Right lobe of liver (tissue), 6 donors: ENCODE measurements around the gene HAX1. TPM values are rescaled to one million over a fixed set of nuclear protein-coding genes. Genes with fewer than 3 reads are reported as not detected.
"Not testable (repeated sequence)": the region's sequence is repeated elsewhere in the genome, so short reads cannot be mapped to it uniquely, and the experiment has no call there.

Experiments
- ATAC-seq, 4 donors: fragments of 200-7000 bp; cut with Tn5 transposase; one replicate each; pipeline ENCODE4 v1.9.1; 2020; ENCODE audit warnings: mild to moderate bottlenecking in 4 of 4, moderate library complexity in 4 of 4
- DNase-seq, 3 donors: peaks; one replicate each; pipeline ENCODE4 v3.0.0-alpha.2; 2020
- H3K27ac ChIP-seq, 3 donors: fragments of 200-600 bp; one replicate each; pipeline ENCODE4 v1.8.0; 2022
- H3K27me3 ChIP-seq, 2 donors: fragments of 200-600 bp; one replicate each; pipeline ENCODE4 v1.8.0; 2022
- H3K36me3 ChIP-seq, 4 donors: fragments of 200-600 bp; sonication (generic) in 1 of 4; one replicate each; pipeline versions ENCODE4 v1.5.1 to v1.8.0; 2017 to 2022; ENCODE audit warnings: control low read depth in 1 of 4
- H3K4me1 ChIP-seq, 4 donors: fragments of 200-600 bp; sonication (generic) in 1 of 4; one replicate each; pipeline versions ENCODE4 v1.5.1 to v1.8.0; 2017 to 2022; ENCODE audit warnings: control low read depth in 1 of 4
- H3K4me3 ChIP-seq, 3 donors: fragments of 200-600 bp; one replicate each; pipeline ENCODE4 v1.8.0; 2022
- H3K9me3 ChIP-seq, 4 donors: fragments of 200-600 bp; sonication (generic) in 1 of 4; one replicate each; pipeline versions ENCODE4 v1.5.1 to v1.8.0; 2017 to 2022; ENCODE audit warnings: control low read depth in 1 of 4
- POLR2A ChIP-seq: fragments of 450-650 bp; IDR thresholded peaks from one replicate; pipeline ENCODE4 v1.6.1; 2017; ENCODE audit warnings: antibody characterized with exemption, mild to moderate bottlenecking
- WGBS: methylation state at CpG from one replicate; pipeline ENCODE4 v1.1.6; 2018; ENCODE audit warnings: low coverage, low lambda C conversion rate; ENCODE audit not compliant: insufficient coverage; ENCODE audit errors: missing lambda C conversion rate; 5-methylcytosine and 5-hydroxymethylcytosine counted together
- intact Hi-C, 2 donors: fragments of 100-400 bp; cut with DNase I; formaldehyde crosslinking; loops; one replicate each; pipeline versions ENCODE4 v1.11.2 to v1.14.1; 2022
- total RNA-seq, 6 experiments: library from RNA; depleted of rRNA in 2 of 6; stranded (reverse); fragments of >200 nt in 2 of 6; fragmentation: NEBNext Ultra II Directional in 3 of 6; extraction: Animal tissue kit (Norgen Biotek cat#: 25700) in 3 of 6; gene quantifications; one replicate each; pipeline versions ENCODE4 v1.1.0 to v1.2.4, GENCODE V29; 2016 to 2023
- TF ChIP-seq, protein P1 (sequence below), 4 donors: fragments of 200-600 bp in 3 of 4; fragments of 450-650 bp in 1 of 4; IDR thresholded peaks; one replicate each; pipeline versions ENCODE4 v1.5.1 to v1.8.0; 2016 to 2022; ENCODE audit warnings: antibody characterized with exemption in 4 of 4, mild to moderate bottlenecking in 2 of 4
- donor health status: DM: no; HTN: yes; CAD: no.
- donor health status: DM: no; HTN: no; CAD: no.
- donor health status: DM: no; HTN: no; CAD: no.
- donor health status: DM: no; HTN: yes; CAD: no.
- donor health status: DM: no; HTN: yes; CAD: no.

HAX1 gene
- total RNA-seq, 6 experiments from 2014 or later, result 40.2 to 82.0 (median 44.9) TPM

DNA sequence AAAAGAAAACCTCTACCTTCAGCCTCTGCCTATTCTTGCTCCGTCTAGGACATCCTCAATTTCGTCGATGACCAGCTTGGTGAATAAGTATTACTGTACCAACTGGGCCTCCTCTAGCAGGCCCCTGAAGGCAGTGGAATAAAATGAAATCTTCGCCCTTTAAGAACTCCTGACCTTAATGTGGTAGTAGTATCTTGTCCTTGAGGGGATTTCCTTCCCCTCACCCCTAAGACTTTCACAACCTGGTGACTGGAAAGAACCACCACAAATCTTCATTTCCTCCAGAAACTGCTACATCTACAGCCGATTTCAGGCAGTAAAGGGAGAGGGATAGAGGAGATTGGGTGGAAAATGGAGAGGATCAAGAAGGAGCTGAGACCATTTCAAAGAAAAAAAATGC is 1.6 kb upstream of the HAX1 start:
- WGBS, result 75% methylated on average over 4 of the region's 5 CpGs
- H3K36me3 ChIP-seq, result peaks cover 0 to 54% (median 12%) of the 10 kb centered on the region in 4 donors
- no peak overlapping the region for H3K4me3 ChIP-seq
- TF ChIP-seq POLR2A, result no peak
- TF ChIP-seq, protein P1, sequence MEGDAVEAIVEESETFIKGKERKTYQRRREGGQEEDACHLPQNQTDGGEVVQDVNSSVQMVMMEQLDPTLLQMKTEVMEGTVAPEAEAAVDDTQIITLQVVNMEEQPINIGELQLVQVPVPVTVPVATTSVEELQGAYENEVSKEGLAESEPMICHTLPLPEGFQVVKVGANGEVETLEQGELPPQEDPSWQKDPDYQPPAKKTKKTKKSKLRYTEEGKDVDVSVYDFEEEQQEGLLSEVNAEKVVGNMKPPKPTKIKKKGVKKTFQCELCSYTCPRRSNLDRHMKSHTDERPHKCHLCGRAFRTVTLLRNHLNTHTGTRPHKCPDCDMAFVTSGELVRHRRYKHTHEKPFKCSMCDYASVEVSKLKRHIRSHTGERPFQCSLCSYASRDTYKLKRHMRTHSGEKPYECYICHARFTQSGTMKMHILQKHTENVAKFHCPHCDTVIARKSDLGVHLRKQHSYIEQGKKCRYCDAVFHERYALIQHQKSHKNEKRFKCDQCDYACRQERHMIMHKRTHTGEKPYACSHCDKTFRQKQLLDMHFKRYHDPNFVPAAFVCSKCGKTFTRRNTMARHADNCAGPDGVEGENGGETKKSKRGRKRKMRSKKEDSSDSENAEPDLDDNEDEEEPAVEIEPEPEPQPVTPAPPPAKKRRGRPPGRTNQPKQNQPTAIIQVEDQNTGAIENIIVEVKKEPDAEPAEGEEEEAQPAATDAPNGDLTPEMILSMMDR (IDR thresholded peaks at IDR 0.05), result no peak
- DNase-seq (no peak), ATAC-seq (no peak)
- H3K27me3 ChIP-seq, result no peaks in the 10 kb centered on the region
- H3K9me3 ChIP-seq, result no peaks in the 10 kb centered on the region
- H3K27ac ChIP-seq, result no peak overlapping the region
- intact Hi-C loops, result loop anchor here in 1 of 2 donors (10.0 kb wide), 1 partner anchor 54 kb away; the partner anchor contains the start of genes AQP10 and ATP8B2
- peaks cover 0 to 5% (median 2%) of the 10 kb centered on the region in 4 donors for H3K4me1 ChIP-seq

DNA sequence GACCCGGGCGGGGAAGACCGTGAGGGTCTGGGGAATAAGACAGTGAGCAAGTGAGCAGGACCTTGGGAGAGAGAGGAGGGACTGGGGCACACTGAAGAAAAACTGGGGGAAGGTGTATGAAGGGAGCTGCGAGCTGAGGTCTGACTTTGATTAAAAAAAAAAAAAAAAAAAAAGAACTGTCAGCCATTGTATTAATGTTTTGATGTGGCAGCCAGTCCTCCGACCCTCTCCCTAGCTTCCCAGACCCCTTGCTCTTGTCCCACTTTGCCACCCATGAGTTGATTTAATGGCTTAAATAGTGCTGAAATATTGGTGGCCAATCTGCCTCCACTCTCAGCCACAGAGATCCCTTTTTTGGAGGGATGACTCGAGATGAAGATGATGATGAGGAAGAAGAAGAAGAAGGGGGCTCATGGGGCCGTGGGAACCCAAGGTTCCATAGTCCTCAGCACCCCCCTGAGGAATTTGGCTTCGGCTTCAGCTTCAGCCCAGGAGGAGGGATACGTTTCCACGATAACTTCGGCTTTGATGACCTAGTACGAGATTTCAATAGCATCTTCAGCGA is 652 bp downstream of the HAX1 start:
- Histone ChIP-seq H3K4me1 (peaks cover 0 to 5% (median 2%) of the 10 kb centered on the region in 4 donors), H3K9me3 (no peaks in the 10 kb centered on the region), H3K27ac (peak overlapping the region; percentile 82 to 86 (median 84)), H3K27me3 (no peaks in the 10 kb centered on the region), H3K4me3 (peak overlapping the region; percentile 81 to 90 (median 88)), H3K36me3 (peaks cover 0 to 39% (median 10%) of the 10 kb centered on the region in 4 donors)
- 39% methylated on average over 13 of the region's 13 CpGs for WGBS
- TF ChIP-seq, protein P1 (IDR thresholded peaks at IDR 0.05), result no peak
- no peak for TF ChIP-seq POLR2A
- intact Hi-C loops, result loop anchor here in 1 of 2 donors (10.0 kb wide), 1 partner anchor 52 kb away; the partner anchor contains the start of genes AQP10 and ATP8B2
- no peak for DNase-seq
- ATAC-seq, result no peak

DNA sequence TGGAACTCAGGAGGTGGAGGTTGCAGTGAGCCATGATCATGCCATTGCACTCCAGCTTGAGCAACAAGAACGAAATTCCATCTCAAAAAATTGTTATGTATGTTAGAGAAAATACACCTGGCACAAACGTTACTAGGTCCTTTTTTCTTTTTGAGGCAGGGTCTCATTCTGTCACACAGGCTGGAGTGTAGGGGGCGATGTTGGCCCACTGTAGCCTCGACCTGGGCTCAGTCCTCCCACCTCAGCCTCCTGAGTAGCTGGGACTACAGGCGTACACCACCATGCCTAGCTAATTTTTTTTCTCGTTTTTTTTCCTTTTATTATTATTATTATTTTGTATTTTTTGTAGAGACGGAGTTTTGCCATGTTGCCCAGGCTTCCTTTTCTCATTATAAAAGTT is 4.4 kb downstream of the HAX1 start:
- H3K27ac ChIP-seq, result no peak overlapping the region
- intact Hi-C loops, result loop anchor here in 1 of 2 donors (10.0 kb wide), 1 partner anchor 48 kb away; the partner anchor contains the start of genes AQP10 and ATP8B2
- no peak overlapping the region for H3K4me3 ChIP-seq
- H3K4me1 ChIP-seq, result peaks cover 0 to 5% (median under 1%) of the 10 kb centered on the region in 4 donors
- H3K9me3 ChIP-seq, result no peaks in the 10 kb centered on the region
- DNase-seq (no peak), ATAC-seq (no peak)
- WGBS, result 86% methylated on average over 7 of the region's 7 CpGs
- TF ChIP-seq, protein P1 (IDR thresholded peaks at IDR 0.05), result peak in 2 of 4 donors; percentile 15 to 19
- TF ChIP-seq POLR2A, result no peak
- H3K36me3 ChIP-seq, result peaks cover 0 to 17% (median 3%) of the 10 kb centered on the region in 4 donors
- no peaks in the 10 kb centered on the region for H3K27me3 ChIP-seq

DNA sequence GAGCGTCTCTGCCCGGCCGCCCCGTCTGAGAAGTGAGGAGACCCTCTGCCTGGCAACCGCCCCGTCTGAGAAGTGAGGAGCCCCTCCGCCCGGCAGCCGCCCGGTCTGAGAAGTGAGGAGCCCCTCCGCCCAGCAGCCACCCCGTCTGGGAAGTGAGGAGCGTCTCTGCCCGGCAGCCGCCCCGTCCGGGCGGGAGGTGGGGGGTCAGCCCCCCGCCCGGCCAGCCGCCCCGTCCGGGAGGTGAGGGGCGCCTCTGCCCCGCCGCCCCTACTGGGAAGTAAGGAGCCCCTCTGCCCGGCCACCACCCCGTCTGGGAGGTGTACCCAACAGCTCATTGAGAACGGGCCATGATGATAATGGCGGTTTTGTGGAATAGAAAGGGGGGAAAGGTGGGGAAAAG is 15.2 kb downstream of the HAX1 start:
- DNase-seq, H3K9me3 ChIP-seq, H3K4me1 ChIP-seq, ATAC-seq, H3K36me3 ChIP-seq, H3K4me3 ChIP-seq, H3K27me3 ChIP-seq, intact Hi-C loops, H3K27ac ChIP-seq: not testable (repeated sequence)
- whole genome bisulfite sequencing, result no CpG with 5 or more reads among the region's 30 CpGs

DNA sequence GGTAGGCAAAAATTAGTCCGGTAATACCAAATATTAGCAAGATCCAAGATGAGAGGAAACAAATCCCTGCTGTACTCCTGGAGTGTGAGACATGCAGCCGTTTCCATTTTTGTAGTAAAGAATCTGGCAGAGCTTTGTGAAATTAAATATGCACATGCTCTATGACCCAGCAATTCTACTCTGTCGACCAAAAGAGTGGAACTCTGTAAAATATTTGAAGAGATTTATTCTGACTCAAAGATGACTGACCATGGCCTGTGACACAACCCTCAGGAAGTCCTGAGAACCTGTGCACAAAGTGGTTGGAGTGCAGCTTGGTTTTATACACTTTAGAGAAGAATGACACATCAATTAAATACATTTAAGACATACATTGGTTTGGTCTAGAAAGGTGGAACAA is 16.2 kb downstream of the HAX1 start:
- ATAC-seq, result no peak
- 32% methylated on average over 3 of the region's 3 CpGs for WGBS
- no peaks in the 10 kb centered on the region for H3K27me3 ChIP-seq
- no peaks in the 10 kb centered on the region for H3K9me3 ChIP-seq
- H3K27ac ChIP-seq, result no peak overlapping the region
- DNase-seq, result no peak
- intact Hi-C loops, result no loop called here
- H3K36me3 ChIP-seq, result no peaks in the 10 kb centered on the region
- TF ChIP-seq, protein P1 (IDR thresholded peaks at IDR 0.05), result no peak
- no peak for TF ChIP-seq POLR2A
- H3K4me1 ChIP-seq, result no peaks in the 10 kb centered on the region
- H3K4me3 ChIP-seq, result no peak overlapping the region
